Measurements from ENCODE around the gene PRH1. TPM values are rescaled to one million over a fixed set of nuclear protein-coding genes. Genes with fewer than 3 reads are reported as not detected.

Gene PRH1
- total RNA-seq, 1 experiment from 2014 or later, result 5.9 TPM

GRCh38 chr12:10867381-10867780 is 16.7 kb downstream of the PRH1 start:
- no peak for ATAC-seq
- BruUV-seq (replicated peaks), result no TSS peak
- Histone ChIP-seq H2AFZ (ENCODE audit: low read depth, low read length, poor library complexity, severe bottlenecking) (no peak overlapping the region), H3K27ac (ENCODE audit: low read depth, low read length) (no peak overlapping the region), H3K79me2 (ENCODE audit: insufficient read depth, low read length) (no peaks in the 10 kb centered on the region), H3K9me2 (ENCODE audit: insufficient read depth) (no peaks in the 10 kb centered on the region), H3K9ac (ENCODE audit: low read length) (no peak overlapping the region), H3K36me3 (ENCODE audit: control insufficient read depth in 1 of 2, insufficient read depth in 2 of 2, low read length in 2 of 2) (no peaks in the 10 kb centered on the region), H3K4me3 (replicated peaks in 1 of 2; ENCODE audit: low read depth in 1 of 2, low read length in 2 of 2) (no peak overlapping the region), H3K9me3 (ENCODE audit: control insufficient read depth in 1 of 2, insufficient read depth in 1 of 2, low read depth in 1 of 2, low read length in 2 of 2) (no peaks in the 10 kb centered on the region), H3K4me1 (ENCODE audit: control insufficient read depth in 1 of 2, insufficient read depth in 2 of 2, low read length in 2 of 2) (no peaks in the 10 kb centered on the region), H3K27me3 (ENCODE audit: insufficient read depth, low read length) (no peaks in the 10 kb centered on the region), H4K20me1 (ENCODE audit: insufficient read depth) (no peaks in the 10 kb centered on the region), H3K4me2 (ENCODE audit: low read length) (no peak overlapping the region)
- ChIA-PET RAD21 (ENCODE audit: low non-redundant PET in 1 of 2, low total read pairs in 2 of 2, uncharacterized antibody in 2 of 2, unreplicated experiment in 2 of 2) (no interaction called here), CTCF (no interaction called here), POLR2A (no interaction called here)
- intact Hi-C loops (cut with micrococcal nuclease), result loop anchor here (10.0 kb wide), 1 partner anchor 617 kb away; no protein-coding TSS in a partner anchor
- no peak for DNase-seq (ENCODE audit: low read depth, low spot score)
- TF ChIP-seq POLR2A (IDR thresholded peaks at IDR 0.05; ENCODE audit: borderline replicate concordance, extremely low read depth, insufficient read depth, insufficient read length), result no peak
- 0 out of 6 replicates have a peak, but pooled peaks of 2 of the 3 experiments have one; percentile 5 to 10 for TF ChIP-seq CTCF (IDR thresholded peaks at IDR 0.05 in 2 of 3, conservative IDR thresholded peaks at IDR 0.05 in 1 of 3; ENCODE audit: borderline replicate concordance in 1 of 3, insufficient read depth in 1 of 3, low read depth in 2 of 3, low read length in 2 of 3)
- no peak for TF ChIP-seq SP1 (IDR thresholded peaks at IDR 0.05; ENCODE audit: low read depth)
- no peak for TF ChIP-seq FOSL1 (IDR thresholded peaks at IDR 0.05; ENCODE audit: low read depth)
- no peak for TF ChIP-seq EGR1 (IDR thresholded peaks at IDR 0.05; ENCODE audit: low read depth)
- peak; percentile 32; the same call in 1 of the 2 replicates for TF ChIP-seq RAD21 (IDR thresholded peaks at IDR 0.05; ENCODE audit: low read depth)

GRCh38 chr12:10863512-10864218 is 20.4 kb downstream of the PRH1 start:
- ATAC-seq (no peak), DNase-seq (ENCODE audit: low read depth, low spot score) (no peak)
- ChIA-PET CTCF (no interaction called here), RAD21 (ENCODE audit: low non-redundant PET in 1 of 2, low total read pairs in 2 of 2, uncharacterized antibody in 2 of 2, unreplicated experiment in 2 of 2) (no interaction called here), POLR2A (no interaction called here)
- H3K27ac ChIP-seq (ENCODE audit: low read depth, low read length), result no peak overlapping the region
- H3K4me2 ChIP-seq (ENCODE audit: low read length), result no peak overlapping the region
- H3K9me3 ChIP-seq (ENCODE audit: control insufficient read depth in 1 of 2, insufficient read depth in 1 of 2, low read depth in 1 of 2, low read length in 2 of 2), result no peaks in the 10 kb centered on the region
- no TSS peak for BruUV-seq (replicated peaks)
- no peaks in the 10 kb centered on the region for H3K27me3 ChIP-seq (ENCODE audit: insufficient read depth, low read length)
- peaks cover 7% of the 10 kb centered on the region for H3K79me2 ChIP-seq (ENCODE audit: insufficient read depth, low read length)
- H3K9me2 ChIP-seq (ENCODE audit: insufficient read depth), result no peaks in the 10 kb centered on the region
- H2AFZ ChIP-seq (ENCODE audit: low read depth, low read length, poor library complexity, severe bottlenecking), result no peak overlapping the region
- TF ChIP-seq POLR2A (IDR thresholded peaks at IDR 0.05; ENCODE audit: borderline replicate concordance, extremely low read depth, insufficient read depth, insufficient read length), result no peak
- no peak for TF ChIP-seq YY1 (IDR thresholded peaks at IDR 0.05; ENCODE audit: extremely low read depth, insufficient replicate concordance, low read depth, low read length)
- no peak for TF ChIP-seq ELF1 (IDR thresholded peaks at IDR 0.05; ENCODE audit: borderline replicate concordance, low read depth)
- TF ChIP-seq EZH2 (IDR thresholded peaks at IDR 0.05), result no peak
- H3K9ac ChIP-seq (ENCODE audit: low read length), result no peak overlapping the region
- intact Hi-C loops (cut with micrococcal nuclease), result loop anchor here (10.0 kb wide), 1 partner anchor 621 kb away; no protein-coding TSS in a partner anchor
- no peaks in the 10 kb centered on the region for H3K36me3 ChIP-seq (ENCODE audit: control insufficient read depth in 1 of 2, insufficient read depth in 2 of 2, low read length in 2 of 2)
- H3K4me3 ChIP-seq (replicated peaks in 1 of 2; ENCODE audit: low read depth in 1 of 2, low read length in 2 of 2), result no peak overlapping the region
- no peaks in the 10 kb centered on the region for H3K4me1 ChIP-seq (ENCODE audit: control insufficient read depth in 1 of 2, insufficient read depth in 2 of 2, low read length in 2 of 2)
- H4K20me1 ChIP-seq (ENCODE audit: insufficient read depth), result no peaks in the 10 kb centered on the region

Data from HCT116 (cell line).